ENCODE data around the gene LTB. TPM values are rescaled to one million over a fixed set of nuclear protein-coding genes. Genes with fewer than 3 reads are reported as not detected.

Gene LTB
- total and polyA plus RNA-seq, 2 of the 13 experiments (the other 11 are each of a cell fraction or from before 2014, with no cell fraction given) = 0.09 to 0.22 TPM

GRCh38 chr6:31621320-31621939, 39.2 kb upstream of the LTB start (continued):
- TF ChIP-seq TBP (CRISPR knock-in tag; IDR thresholded peaks at IDR 0.05) (no peak), JUNB (CRISPR knock-in tag; IDR thresholded peaks at IDR 0.05; ENCODE audit: borderline replicate concordance) (no peak), ELK4 (CRISPR knock-in tag; IDR thresholded peaks at IDR 0.05; ENCODE audit: borderline replicate concordance) (no peak), ZNF674 (CRISPR knock-in tag; IDR thresholded peaks at IDR 0.05; ENCODE audit: low read depth) (0 out of 2 replicates have a peak, but pooled peaks have one; percentile 23), ZNF740 (CRISPR knock-in tag; IDR thresholded peaks at IDR 0.05) (no peak), RAD21 (CRISPR knock-in tag; IDR thresholded peaks at IDR 0.05) (no peak), RFX3 (CRISPR knock-in tag; IDR thresholded peaks at IDR 0.05) (no peak), XBP1 (CRISPR knock-in tag; IDR thresholded peaks at IDR 0.05) (no peak), SATB2 (CRISPR knock-in tag; IDR thresholded peaks at IDR 0.05) (peak; percentile 30; the same call in 1 of the 2 replicates), U2AF1 (optimal IDR thresholded peaks at IDR 0.05; ENCODE audit: low read depth, low read length) (no peak), ZNF124 (CRISPR knock-in tag; IDR thresholded peaks at IDR 0.05) (no peak), KMT2A (CRISPR knock-in tag; IDR thresholded peaks at IDR 0.05) (no peak), ARHGAP35 (CRISPR knock-in tag; IDR thresholded peaks at IDR 0.05; ENCODE audit: borderline replicate concordance) (0 out of 2 replicates have a peak, but pooled peaks have one; percentile 4), GLI4 (CRISPR knock-in tag; IDR thresholded peaks at IDR 0.05; ENCODE audit: borderline replicate concordance) (no peak), TFDP2 (CRISPR knock-in tag; IDR thresholded peaks at IDR 0.05) (no peak), NFIB (CRISPR knock-in tag; IDR thresholded peaks at IDR 0.05; ENCODE audit: borderline replicate concordance) (no peak), ZNF780A (CRISPR knock-in tag; IDR thresholded peaks at IDR 0.05) (no peak), BRD4 (CRISPR knock-in tag; IDR thresholded peaks at IDR 0.05) (no peak), CBFB (CRISPR knock-in tag; IDR thresholded peaks at IDR 0.05) (no peak), STAT5B (CRISPR knock-in tag; IDR thresholded peaks at IDR 0.05) (no peak)
- TF ChIP-seq, protein P1, sequence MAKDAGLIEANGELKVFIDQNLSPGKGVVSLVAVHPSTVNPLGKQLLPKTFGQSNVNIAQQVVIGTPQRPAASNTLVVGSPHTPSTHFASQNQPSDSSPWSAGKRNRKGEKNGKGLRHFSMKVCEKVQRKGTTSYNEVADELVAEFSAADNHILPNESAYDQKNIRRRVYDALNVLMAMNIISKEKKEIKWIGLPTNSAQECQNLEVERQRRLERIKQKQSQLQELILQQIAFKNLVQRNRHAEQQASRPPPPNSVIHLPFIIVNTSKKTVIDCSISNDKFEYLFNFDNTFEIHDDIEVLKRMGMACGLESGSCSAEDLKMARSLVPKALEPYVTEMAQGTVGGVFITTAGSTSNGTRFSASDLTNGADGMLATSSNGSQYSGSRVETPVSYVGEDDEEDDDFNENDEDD (CRISPR knock-in tag; IDR thresholded peaks at IDR 0.05; ENCODE audit: borderline replicate concordance) = no peak
- TF ChIP-seq, protein P2, sequence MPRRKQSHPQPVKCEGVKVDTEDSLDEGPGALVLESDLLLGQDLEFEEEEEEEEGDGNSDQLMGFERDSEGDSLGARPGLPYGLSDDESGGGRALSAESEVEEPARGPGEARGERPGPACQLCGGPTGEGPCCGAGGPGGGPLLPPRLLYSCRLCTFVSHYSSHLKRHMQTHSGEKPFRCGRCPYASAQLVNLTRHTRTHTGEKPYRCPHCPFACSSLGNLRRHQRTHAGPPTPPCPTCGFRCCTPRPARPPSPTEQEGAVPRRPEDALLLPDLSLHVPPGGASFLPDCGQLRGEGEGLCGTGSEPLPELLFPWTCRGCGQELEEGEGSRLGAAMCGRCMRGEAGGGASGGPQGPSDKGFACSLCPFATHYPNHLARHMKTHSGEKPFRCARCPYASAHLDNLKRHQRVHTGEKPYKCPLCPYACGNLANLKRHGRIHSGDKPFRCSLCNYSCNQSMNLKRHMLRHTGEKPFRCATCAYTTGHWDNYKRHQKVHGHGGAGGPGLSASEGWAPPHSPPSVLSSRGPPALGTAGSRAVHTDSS (CRISPR knock-in tag; conservative IDR thresholded peaks at IDR 0.05) = no peak
- TF ChIP-seq, protein P3, sequence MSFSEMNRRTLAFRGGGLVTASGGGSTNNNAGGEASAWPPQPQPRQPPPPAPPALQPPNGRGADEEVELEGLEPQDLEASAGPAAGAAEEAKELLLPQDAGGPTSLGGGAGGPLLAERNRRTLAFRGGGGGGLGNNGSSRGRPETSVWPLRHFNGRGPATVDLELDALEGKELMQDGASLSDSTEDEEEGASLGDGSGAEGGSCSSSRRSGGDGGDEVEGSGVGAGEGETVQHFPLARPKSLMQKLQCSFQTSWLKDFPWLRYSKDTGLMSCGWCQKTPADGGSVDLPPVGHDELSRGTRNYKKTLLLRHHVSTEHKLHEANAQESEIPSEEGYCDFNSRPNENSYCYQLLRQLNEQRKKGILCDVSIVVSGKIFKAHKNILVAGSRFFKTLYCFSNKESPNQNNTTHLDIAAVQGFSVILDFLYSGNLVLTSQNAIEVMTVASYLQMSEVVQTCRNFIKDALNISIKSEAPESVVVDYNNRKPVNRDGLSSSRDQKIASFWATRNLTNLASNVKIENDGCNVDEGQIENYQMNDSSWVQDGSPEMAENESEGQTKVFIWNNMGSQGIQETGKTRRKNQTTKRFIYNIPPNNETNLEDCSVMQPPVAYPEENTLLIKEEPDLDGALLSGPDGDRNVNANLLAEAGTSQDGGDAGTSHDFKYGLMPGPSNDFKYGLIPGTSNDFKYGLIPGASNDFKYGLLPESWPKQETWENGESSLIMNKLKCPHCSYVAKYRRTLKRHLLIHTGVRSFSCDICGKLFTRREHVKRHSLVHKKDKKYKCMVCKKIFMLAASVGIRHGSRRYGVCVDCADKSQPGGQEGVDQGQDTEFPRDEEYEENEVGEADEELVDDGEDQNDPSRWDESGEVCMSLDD (CRISPR knock-in tag; IDR thresholded peaks at IDR 0.05; ENCODE audit: borderline replicate concordance) = no peak
